A673 (cell line): ENCODE measurements around the gene NAB2.

Source experiments
- CTCF ChIP-seq: fragments of 300-800, 200-600 bp; sonication (generic); conservative IDR thresholded peaks from 2 replicates; pipeline ENCODE4 v1.5.1; 2017; ENCODE audit warnings: low read depth, mild to moderate bottlenecking, antibody characterized with exemption, low read length, moderate library complexity, mixed read lengths
- EZH2 ChIP-seq: fragments of 200-600 bp; sonication (generic); IDR thresholded peaks from 2 replicates; pipeline ENCODE4 v1.6.1; 2017; ENCODE audit warnings: borderline replicate concordance, low read depth, mild to moderate bottlenecking, mixed read lengths, antibody characterized with exemption, low read length; ENCODE audit not compliant: poor library complexity, severe bottlenecking

- TF ChIP-seq CTCF, result no peak
- no peak for TF ChIP-seq EZH2
Measured at GRCh38 chr12:57103856-57104255, 14.9 kb downstream of the NAB2 start.
